K562 (cell line): ENCODE data around the gene PLEKHN1.
"Not testable (repeated sequence)": the region's sequence is repeated elsewhere in the genome, so short reads cannot be mapped to it uniquely, and the experiment has no call there.

ENCODE experiments used
- HCFC1 ChIP-seq: IDR thresholded peaks from 2 replicates; pipeline ENCODE4 v1.6.1; 2012; ENCODE audit warnings: low read depth, low read length, improper control_type of control experiment
- KDM4B ChIP-seq, 2 experiments: fragments of 450-650 bp in 1 of 2; sonication (generic) in 1 of 2; IDR thresholded peaks; 2 replicates each; pipeline ENCODE4 v1.6.1; 2016 to 2017; ENCODE audit warnings: borderline replicate concordance in 2 of 2, antibody characterized with exemption in 1 of 2, low read depth in 1 of 2, mild to moderate bottlenecking in 1 of 2
- KLF16 ChIP-seq: IDR thresholded peaks from 2 replicates; pipeline ENCODE4 v1.6.1; 2016; ENCODE audit warnings: antibody characterized with exemption
- POLR2AphosphoS5 ChIP-seq: IDR thresholded peaks from 2 replicates; pipeline ENCODE4 v1.6.1; 2011; ENCODE audit warnings: mild to moderate bottlenecking, low read depth, low read length, moderate library complexity; ENCODE audit not compliant: control insufficient read depth, insufficient read depth
- POU5F1 ChIP-seq: fragments of 150-350 bp; IDR thresholded peaks from 2 replicates; pipeline ENCODE4 v1.6.1; 2014; ENCODE audit warnings: borderline replicate concordance, low read length, low read depth, mild to moderate bottlenecking; ENCODE audit not compliant: partially characterized antibody
- SP2 ChIP-seq: IDR thresholded peaks from 2 replicates; pipeline ENCODE4 v1.6.1; 2011; ENCODE audit warnings: mild to moderate bottlenecking, low read depth, low read length, moderate library complexity; ENCODE audit not compliant: poor library complexity, severe bottlenecking; ENCODE audit errors: extremely low read depth
- TBL1XR1 ChIP-seq, 2 experiments: IDR thresholded peaks; 2 replicates each; pipeline ENCODE4 v1.6.1; 2012; ENCODE audit warnings: improper control_type of control experiment in 2 of 2, low read length in 2 of 2, mild to moderate bottlenecking in 1 of 2
- TCF7 ChIP-seq: sonication (generic); IDR thresholded peaks from 2 replicates; pipeline ENCODE4 v1.6.1; 2016; ENCODE audit warnings: antibody characterized with exemption, borderline replicate concordance
- TF ChIP-seq, protein P1 (sequence below): sonication (generic); formaldehyde crosslinking; IDR thresholded peaks from 2 replicates; pipeline ENCODE4 v1.9.0; 2022; ENCODE audit warnings: mild to moderate bottlenecking, missing genetic modification reagents
- TF ChIP-seq, protein P2 (sequence below), 3 experiments: IDR thresholded peaks in 2 of 3; conservative IDR thresholded peaks in 1 of 3; 2 replicates each; pipeline ENCODE4 v1.5.1; 2011 to 2012; ENCODE audit warnings: low read length in 3 of 3, mild to moderate bottlenecking in 3 of 3, control low read depth in 2 of 3, improper control_type of control experiment in 1 of 3, inconsistent platforms in 1 of 3, low read depth in 1 of 3, mixed read lengths in 1 of 3, moderate library complexity in 1 of 3; ENCODE audit not compliant: insufficient read depth in 2 of 3
- TF ChIP-seq, protein P3 (sequence below), 2 experiments: IDR thresholded peaks; 2 replicates each; pipeline ENCODE4 v1.6.1; 2011; ENCODE audit warnings: borderline replicate concordance in 1 of 2, control low read depth in 1 of 2, low read depth in 1 of 2, low read length in 1 of 2, mild to moderate bottlenecking in 1 of 2, mixed read lengths in 1 of 2, moderate library complexity in 1 of 2; ENCODE audit not compliant: insufficient read depth in 1 of 2, insufficient read length in 1 of 2, poor library complexity in 1 of 2, severe bottlenecking in 1 of 2; ENCODE audit errors: extremely low read depth in 1 of 2

DNA sequence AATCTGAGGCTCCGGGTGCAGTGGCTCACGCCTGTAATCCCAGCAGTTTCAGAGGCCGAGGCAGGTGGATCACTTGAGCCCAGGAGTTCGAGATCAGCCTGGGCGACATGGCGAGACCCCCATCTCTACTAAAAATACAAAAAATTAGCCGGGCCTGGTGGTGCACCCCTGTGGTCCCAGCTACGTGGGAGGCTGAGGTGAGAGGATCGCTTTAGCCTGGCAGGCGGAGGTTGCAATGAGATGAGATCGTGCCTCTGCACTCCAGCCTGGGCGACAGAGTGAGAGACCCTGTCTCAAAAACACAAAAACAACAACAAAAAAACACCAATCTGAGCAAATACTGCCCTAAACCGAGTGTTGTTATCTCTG lies 46.4 kb downstream of the PLEKHN1 start:
- TF ChIP-seq, protein P1, sequence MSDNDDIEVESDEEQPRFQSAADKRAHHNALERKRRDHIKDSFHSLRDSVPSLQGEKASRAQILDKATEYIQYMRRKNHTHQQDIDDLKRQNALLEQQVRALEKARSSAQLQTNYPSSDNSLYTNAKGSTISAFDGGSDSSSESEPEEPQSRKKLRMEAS: not testable (repeated sequence)
- not testable (repeated sequence) for TF ChIP-seq POLR2AphosphoS5; SP2; HCFC1; TCF7; TBL1XR1 (IDR thresholded peaks at IDR 0.05; ENCODE audit: low read length in 2 of 2); KLF16; POU5F1; KDM4B (IDR thresholded peaks at IDR 0.05; ENCODE audit: borderline replicate concordance in 2 of 2, low read depth in 1 of 2)
- TF ChIP-seq, protein P2, sequence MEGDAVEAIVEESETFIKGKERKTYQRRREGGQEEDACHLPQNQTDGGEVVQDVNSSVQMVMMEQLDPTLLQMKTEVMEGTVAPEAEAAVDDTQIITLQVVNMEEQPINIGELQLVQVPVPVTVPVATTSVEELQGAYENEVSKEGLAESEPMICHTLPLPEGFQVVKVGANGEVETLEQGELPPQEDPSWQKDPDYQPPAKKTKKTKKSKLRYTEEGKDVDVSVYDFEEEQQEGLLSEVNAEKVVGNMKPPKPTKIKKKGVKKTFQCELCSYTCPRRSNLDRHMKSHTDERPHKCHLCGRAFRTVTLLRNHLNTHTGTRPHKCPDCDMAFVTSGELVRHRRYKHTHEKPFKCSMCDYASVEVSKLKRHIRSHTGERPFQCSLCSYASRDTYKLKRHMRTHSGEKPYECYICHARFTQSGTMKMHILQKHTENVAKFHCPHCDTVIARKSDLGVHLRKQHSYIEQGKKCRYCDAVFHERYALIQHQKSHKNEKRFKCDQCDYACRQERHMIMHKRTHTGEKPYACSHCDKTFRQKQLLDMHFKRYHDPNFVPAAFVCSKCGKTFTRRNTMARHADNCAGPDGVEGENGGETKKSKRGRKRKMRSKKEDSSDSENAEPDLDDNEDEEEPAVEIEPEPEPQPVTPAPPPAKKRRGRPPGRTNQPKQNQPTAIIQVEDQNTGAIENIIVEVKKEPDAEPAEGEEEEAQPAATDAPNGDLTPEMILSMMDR (IDR thresholded peaks at IDR 0.05 in 2 of 3, conservative IDR thresholded peaks at IDR 0.05 in 1 of 3; ENCODE audit: insufficient read depth in 2 of 3, low read depth in 1 of 3, low read length in 3 of 3): not testable (repeated sequence)
- TF ChIP-seq, protein P3, sequence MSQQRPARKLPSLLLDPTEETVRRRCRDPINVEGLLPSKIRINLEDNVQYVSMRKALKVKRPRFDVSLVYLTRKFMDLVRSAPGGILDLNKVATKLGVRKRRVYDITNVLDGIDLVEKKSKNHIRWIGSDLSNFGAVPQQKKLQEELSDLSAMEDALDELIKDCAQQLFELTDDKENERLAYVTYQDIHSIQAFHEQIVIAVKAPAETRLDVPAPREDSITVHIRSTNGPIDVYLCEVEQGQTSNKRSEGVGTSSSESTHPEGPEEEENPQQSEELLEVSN (IDR thresholded peaks at IDR 0.05; ENCODE audit: borderline replicate concordance in 1 of 2, extremely low read depth in 1 of 2, insufficient read depth in 1 of 2, insufficient read length in 1 of 2, low read depth in 1 of 2, low read length in 1 of 2, poor library complexity in 1 of 2, severe bottlenecking in 1 of 2): not testable (repeated sequence)
